ENCODE results near the gene SARS1. TPM values are rescaled to one million over a fixed set of nuclear protein-coding genes. Genes with fewer than 3 reads are reported as not detected.

The SARS1 gene
- total and polyA plus RNA-seq, 2 of the 13 experiments (the other 11 are each of a cell fraction or from before 2014, with no cell fraction given), result 103 to 134 TPM

GRCh38 chr1:109213345-109213823, 334 bp upstream of the SARS1 start (continued):
- TF ChIP-seq, protein P1, sequence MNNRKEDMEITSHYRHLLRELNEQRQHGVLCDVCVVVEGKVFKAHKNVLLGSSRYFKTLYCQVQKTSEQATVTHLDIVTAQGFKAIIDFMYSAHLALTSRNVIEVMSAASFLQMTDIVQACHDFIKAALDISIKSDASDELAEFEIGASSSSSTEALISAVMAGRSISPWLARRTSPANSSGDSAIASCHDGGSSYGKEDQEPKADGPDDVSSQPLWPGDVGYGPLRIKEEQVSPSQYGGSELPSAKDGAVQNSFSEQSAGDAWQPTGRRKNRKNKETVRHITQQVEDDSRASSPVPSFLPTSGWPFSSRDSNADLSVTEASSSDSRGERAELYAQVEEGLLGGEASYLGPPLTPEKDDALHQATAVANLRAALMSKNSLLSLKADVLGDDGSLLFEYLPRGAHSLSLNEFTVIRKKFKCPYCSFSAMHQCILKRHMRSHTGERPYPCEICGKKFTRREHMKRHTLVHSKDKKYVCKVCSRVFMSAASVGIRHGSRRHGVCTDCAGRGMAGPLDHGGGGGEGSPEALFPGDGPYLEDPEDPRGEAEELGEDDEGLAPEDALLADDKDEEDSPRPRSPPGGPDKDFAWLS (CRISPR knock-in tag; IDR thresholded peaks at IDR 0.05; ENCODE audit: borderline replicate concordance), result no peak
- no peak for TF ChIP-seq BCL6 (CRISPR knock-in tag; IDR thresholded peaks at IDR 0.05)
- no peak for TF ChIP-seq ZNF691 (CRISPR knock-in tag; IDR thresholded peaks at IDR 0.05; ENCODE audit: borderline replicate concordance, low read depth)
- TF ChIP-seq, protein P2, sequence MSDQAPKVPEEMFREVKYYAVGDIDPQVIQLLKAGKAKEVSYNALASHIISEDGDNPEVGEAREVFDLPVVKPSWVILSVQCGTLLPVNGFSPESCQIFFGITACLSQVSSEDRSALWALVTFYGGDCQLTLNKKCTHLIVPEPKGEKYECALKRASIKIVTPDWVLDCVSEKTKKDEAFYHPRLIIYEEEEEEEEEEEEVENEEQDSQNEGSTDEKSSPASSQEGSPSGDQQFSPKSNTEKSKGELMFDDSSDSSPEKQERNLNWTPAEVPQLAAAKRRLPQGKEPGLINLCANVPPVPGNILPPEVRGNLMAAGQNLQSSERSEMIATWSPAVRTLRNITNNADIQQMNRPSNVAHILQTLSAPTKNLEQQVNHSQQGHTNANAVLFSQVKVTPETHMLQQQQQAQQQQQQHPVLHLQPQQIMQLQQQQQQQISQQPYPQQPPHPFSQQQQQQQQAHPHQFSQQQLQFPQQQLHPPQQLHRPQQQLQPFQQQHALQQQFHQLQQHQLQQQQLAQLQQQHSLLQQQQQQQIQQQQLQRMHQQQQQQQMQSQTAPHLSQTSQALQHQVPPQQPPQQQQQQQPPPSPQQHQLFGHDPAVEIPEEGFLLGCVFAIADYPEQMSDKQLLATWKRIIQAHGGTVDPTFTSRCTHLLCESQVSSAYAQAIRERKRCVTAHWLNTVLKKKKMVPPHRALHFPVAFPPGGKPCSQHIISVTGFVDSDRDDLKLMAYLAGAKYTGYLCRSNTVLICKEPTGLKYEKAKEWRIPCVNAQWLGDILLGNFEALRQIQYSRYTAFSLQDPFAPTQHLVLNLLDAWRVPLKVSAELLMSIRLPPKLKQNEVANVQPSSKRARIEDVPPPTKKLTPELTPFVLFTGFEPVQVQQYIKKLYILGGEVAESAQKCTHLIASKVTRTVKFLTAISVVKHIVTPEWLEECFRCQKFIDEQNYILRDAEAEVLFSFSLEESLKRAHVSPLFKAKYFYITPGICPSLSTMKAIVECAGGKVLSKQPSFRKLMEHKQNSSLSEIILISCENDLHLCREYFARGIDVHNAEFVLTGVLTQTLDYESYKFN (CRISPR knock-in tag; conservative IDR thresholded peaks at IDR 0.05), result no peak
- TF ChIP-seq ARID4A (CRISPR knock-in tag; IDR thresholded peaks at IDR 0.05; ENCODE audit: borderline replicate concordance), result no peak
- no peak for TF ChIP-seq PHF8 (CRISPR knock-in tag; IDR thresholded peaks at IDR 0.05)
- TF ChIP-seq CREM (IDR thresholded peaks at IDR 0.05), result no peak
- no peak for TF ChIP-seq CREM (CRISPR knock-in tag; IDR thresholded peaks at IDR 0.05)
- TF ChIP-seq ZNF121 (CRISPR knock-in tag; IDR thresholded peaks at IDR 0.05), result no peak
- 0 out of 2 replicates have a peak, but pooled peaks have one; percentile 10 for TF ChIP-seq ZBTB3 (CRISPR knock-in tag; IDR thresholded peaks at IDR 0.05; ENCODE audit: borderline replicate concordance, low read depth)
- no peak for TF ChIP-seq ZNF513 (CRISPR knock-in tag; conservative IDR thresholded peaks at IDR 0.05)
- TF ChIP-seq, protein P3, sequence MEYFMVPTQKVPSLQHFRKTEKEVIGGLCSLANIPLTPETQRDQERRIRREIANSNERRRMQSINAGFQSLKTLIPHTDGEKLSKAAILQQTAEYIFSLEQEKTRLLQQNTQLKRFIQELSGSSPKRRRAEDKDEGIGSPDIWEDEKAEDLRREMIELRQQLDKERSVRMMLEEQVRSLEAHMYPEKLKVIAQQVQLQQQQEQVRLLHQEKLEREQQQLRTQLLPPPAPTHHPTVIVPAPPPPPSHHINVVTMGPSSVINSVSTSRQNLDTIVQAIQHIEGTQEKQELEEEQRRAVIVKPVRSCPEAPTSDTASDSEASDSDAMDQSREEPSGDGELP (IDR thresholded peaks at IDR 0.05; ENCODE audit: borderline replicate concordance, low read depth), result no peak
- TF ChIP-seq REL (CRISPR knock-in tag; conservative IDR thresholded peaks at IDR 0.05), result no peak
- no peak for TF ChIP-seq ZNF790 (CRISPR knock-in tag; IDR thresholded peaks at IDR 0.05; ENCODE audit: borderline replicate concordance)

Measured in HepG2 (cell line).